Chondrocyte (in vitro differentiated cells): Measurements from ENCODE around the gene TRAPPC5. TPM values are rescaled to one million over a fixed set of nuclear protein-coding genes. Genes with fewer than 3 reads are reported as not detected.

Experiments used
- DNase-seq: peaks from one replicate; pipeline ENCODE4 v3.0.0; 2021; ENCODE audit warnings: mixed read lengths, low spot score
- H3K27ac Mint-ChIP-seq: one replicate; pipeline ENCODE4 v1.8.0; 2021; ENCODE audit warnings: mild to moderate bottlenecking, moderate library complexity, mixed read lengths; ENCODE audit not compliant: unreplicated experiment
- H3K27me3 Mint-ChIP-seq: 2 replicates; pipeline ENCODE4 v1.8.0; 2021; ENCODE audit warnings: low read depth, mixed read lengths
- H3K36me3 Mint-ChIP-seq: 2 replicates; pipeline ENCODE4 v1.8.0; 2021; ENCODE audit warnings: low read depth, mixed read lengths
- H3K4me1 Mint-ChIP-seq: 2 replicates; pipeline ENCODE4 v1.8.0; 2021; ENCODE audit warnings: low read depth, mild to moderate bottlenecking, mixed read lengths
- H3K4me3 Mint-ChIP-seq: one replicate; pipeline ENCODE4 v1.8.0; 2021; ENCODE audit warnings: mild to moderate bottlenecking, moderate library complexity, mixed read lengths; ENCODE audit not compliant: unreplicated experiment
- H3K9me3 Mint-ChIP-seq: 2 replicates; pipeline ENCODE4 v1.8.0; 2021; ENCODE audit warnings: low read depth, mixed read lengths
- total RNA-seq: library from RNA; stranded (reverse); gene quantifications from 3 replicates; pipeline ENCODE4 v1.2.1, GENCODE V29; 2021
- TF ChIP-seq, protein P1 (sequence below): fragments of 200-600 bp; sonication (generic); IDR thresholded peaks from 2 replicates; pipeline ENCODE4 v1.5.0; 2021; ENCODE audit warnings: antibody characterized with exemption, mild to moderate bottlenecking, moderate library complexity

Gene TRAPPC5
- total RNA-seq, 1 donor from 2014 or later = 94.3 TPM

DNA sequence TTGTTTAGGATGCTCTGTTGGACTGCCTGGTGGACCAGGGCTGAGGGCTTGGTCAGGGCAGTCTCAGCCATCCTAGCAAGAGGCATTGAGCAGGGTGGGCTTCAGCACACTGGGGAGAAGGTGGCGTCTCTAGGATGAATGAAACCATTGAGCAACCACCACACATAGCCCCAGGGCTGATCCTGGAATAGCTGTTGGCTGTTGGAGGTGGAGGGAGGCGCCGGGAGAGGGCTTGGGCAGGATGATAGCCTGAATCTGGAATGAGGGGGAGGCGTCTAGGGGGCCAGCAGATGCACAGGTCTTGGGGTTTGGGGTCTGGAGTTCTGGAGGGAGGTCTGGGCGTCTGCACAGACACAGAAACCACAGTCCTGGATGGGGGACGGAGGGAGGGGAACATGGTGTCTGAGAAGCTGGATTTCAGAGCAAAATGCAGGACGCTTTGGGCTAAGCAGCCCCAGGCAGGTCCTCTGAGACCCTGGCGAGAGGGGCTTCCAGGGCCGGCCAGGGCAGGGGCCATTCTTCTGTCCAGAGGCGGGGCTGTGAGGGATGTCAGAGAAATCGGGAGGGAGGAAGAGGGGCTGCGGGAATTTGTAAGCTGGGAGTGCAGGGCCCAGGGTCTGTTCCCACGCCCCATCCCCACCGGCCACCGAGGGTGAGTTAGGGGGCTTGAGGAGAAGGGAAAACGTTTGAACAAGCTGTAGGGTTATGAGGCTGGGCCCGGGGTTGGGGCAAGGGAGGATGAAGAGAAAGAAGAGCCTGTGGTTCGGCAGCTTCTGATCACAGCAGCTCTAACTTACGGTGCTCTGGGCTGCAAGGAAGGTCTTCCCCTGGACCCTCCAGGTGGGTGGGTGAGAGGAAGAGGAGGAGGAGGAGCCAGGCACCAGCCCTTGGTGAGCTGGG, 5.2 kb downstream of the TRAPPC5 start:
- TF ChIP-seq, protein P1, sequence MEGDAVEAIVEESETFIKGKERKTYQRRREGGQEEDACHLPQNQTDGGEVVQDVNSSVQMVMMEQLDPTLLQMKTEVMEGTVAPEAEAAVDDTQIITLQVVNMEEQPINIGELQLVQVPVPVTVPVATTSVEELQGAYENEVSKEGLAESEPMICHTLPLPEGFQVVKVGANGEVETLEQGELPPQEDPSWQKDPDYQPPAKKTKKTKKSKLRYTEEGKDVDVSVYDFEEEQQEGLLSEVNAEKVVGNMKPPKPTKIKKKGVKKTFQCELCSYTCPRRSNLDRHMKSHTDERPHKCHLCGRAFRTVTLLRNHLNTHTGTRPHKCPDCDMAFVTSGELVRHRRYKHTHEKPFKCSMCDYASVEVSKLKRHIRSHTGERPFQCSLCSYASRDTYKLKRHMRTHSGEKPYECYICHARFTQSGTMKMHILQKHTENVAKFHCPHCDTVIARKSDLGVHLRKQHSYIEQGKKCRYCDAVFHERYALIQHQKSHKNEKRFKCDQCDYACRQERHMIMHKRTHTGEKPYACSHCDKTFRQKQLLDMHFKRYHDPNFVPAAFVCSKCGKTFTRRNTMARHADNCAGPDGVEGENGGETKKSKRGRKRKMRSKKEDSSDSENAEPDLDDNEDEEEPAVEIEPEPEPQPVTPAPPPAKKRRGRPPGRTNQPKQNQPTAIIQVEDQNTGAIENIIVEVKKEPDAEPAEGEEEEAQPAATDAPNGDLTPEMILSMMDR = no peak
- no peaks in the 10 kb centered on the region for H3K27me3 Mint-ChIP-seq
- H3K36me3 Mint-ChIP-seq = peaks cover 7% of the 10 kb centered on the region
- no peak overlapping the region for H3K4me3 Mint-ChIP-seq
- peaks cover 10% of the 10 kb centered on the region for H3K4me1 Mint-ChIP-seq
- DNase-seq = no peak
- H3K27ac Mint-ChIP-seq = no peak overlapping the region
- no peaks in the 10 kb centered on the region for H3K9me3 Mint-ChIP-seq

- Mint-ChIP-seq H3K9me3 (no peaks in the 10 kb centered on the region), H3K27me3 (no peaks in the 10 kb centered on the region), H3K4me1 (peaks cover 3% of the 10 kb centered on the region), H3K4me3 (no peak overlapping the region), H3K36me3 (peaks cover 7% of the 10 kb centered on the region), H3K27ac (no peak overlapping the region)
- no peak for DNase-seq
- TF ChIP-seq, protein P1 = no peak
Measured at GRCh38 chr19:7687177-7687576, 6.5 kb downstream of the TRAPPC5 start.

DNA sequence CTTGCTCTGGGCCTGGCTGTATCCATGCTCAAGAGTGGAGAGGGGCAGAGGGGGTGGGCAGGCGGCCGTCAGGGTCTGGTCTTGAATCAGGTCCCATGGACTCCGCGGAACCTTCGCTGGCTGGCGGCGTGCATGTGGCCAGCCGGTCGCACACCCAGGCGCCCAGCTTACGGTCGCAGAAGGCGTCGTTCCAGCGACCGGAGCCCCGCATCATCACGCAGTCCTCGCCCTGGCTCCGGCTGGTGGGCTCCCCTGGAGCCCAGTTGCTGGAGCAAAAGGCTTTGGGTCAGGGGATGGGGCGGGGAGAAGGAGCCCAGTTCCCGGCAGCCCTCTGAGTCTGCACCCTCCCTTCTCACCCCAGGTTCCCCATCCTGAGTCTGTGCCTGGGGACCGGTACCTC, 8.5 kb downstream of the TRAPPC5 start:
- H3K4me3 Mint-ChIP-seq = no peak overlapping the region
- DNase-seq = no peak
- H3K4me1 Mint-ChIP-seq = peaks cover 3% of the 10 kb centered on the region
- H3K9me3 Mint-ChIP-seq = no peaks in the 10 kb centered on the region
- peaks cover 2% of the 10 kb centered on the region for H3K36me3 Mint-ChIP-seq
- no peaks in the 10 kb centered on the region for H3K27me3 Mint-ChIP-seq
- no peak overlapping the region for H3K27ac Mint-ChIP-seq
- TF ChIP-seq, protein P1 = no peak

DNA sequence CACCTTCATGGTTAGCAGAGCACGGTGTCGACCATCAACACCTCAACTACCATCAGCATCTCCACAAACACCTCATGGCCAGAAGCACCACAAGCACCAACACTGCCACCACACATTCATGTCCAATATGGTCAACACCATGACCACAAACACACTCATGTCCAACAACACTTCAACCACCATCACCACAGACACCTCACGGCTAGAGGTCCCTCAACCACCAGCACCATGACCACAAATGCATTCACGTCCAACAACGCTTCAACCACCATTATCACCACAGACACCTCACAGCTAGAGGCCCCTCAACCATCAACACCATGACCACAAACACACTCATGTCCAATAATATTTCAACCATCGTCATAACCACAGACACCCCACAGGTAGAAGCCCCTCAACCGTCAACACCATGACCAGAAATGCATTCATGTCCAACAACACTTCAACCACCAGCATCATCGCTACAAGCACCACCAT, 10.2 kb downstream of the TRAPPC5 start:
- no peak overlapping the region for H3K4me3 Mint-ChIP-seq
- TF ChIP-seq, protein P1 = no peak
- H3K36me3 Mint-ChIP-seq = no peaks in the 10 kb centered on the region
- H3K27me3 Mint-ChIP-seq = peaks cover 1% of the 10 kb centered on the region
- H3K27ac Mint-ChIP-seq = no peak overlapping the region
- DNase-seq = no peak
- no peaks in the 10 kb centered on the region for H3K4me1 Mint-ChIP-seq
- no peaks in the 10 kb centered on the region for H3K9me3 Mint-ChIP-seq

GRCh38 chr19:7691497-7691896, 10.9 kb downstream of the TRAPPC5 start:
- no peaks in the 10 kb centered on the region for H3K4me1 Mint-ChIP-seq
- TF ChIP-seq, protein P1 = no peak

More at GRCh38 chr19:7691497-7691896, 10.9 kb downstream of the TRAPPC5 start:
- H3K9me3 Mint-ChIP-seq = no peaks in the 10 kb centered on the region
- H3K27me3 Mint-ChIP-seq = peaks cover 2% of the 10 kb centered on the region
- no peak for DNase-seq
- no peaks in the 10 kb centered on the region for H3K36me3 Mint-ChIP-seq
- H3K4me3 Mint-ChIP-seq = no peak overlapping the region
- H3K27ac Mint-ChIP-seq = no peak overlapping the region
